K562 (cell line): ENCODE results near the gene DHRS7C. TPM values are rescaled to one million over a fixed set of nuclear protein-coding genes. Genes with fewer than 3 reads are reported as not detected.

Experiments
- ATAC-seq: fragments of 200-7000 bp; cut with Tn5 transposase; 3 replicates; pipeline ENCODE4 v1.9.1; 2020; ENCODE audit warnings: moderate library complexity
- BruUV-seq: library from RNA; stranded (reverse); fragments of 400-500 nt; replicated peaks from 2 replicates; lab custom pipeline; 2021; lab: Mats Ljungman, UMichigan
- CTCF ChIA-PET: fragments of 300-600 bp; formaldehyde crosslinking; extraction: SDS; loops from one replicate; lab custom pipeline; 2021; ENCODE audit warnings: low intra/inter-chr PET ratio; lab: Yijun Ruan, JAX
- POLR2A ChIA-PET: fragments of 300-600, 350-650 bp; sonication (Branson Sonifier 250); formaldehyde crosslinking; extraction: SDS; loops from one replicate; lab custom pipeline; 2021; ENCODE audit warnings: antibody characterized with exemption, inconsistent platforms; lab: Yijun Ruan, JAX
- DNase-seq, 4 experiments: peaks; one replicate each; pipeline versions ENCODE4 v3.0.0 to v3.0.0-alpha.2; 2011 to 2018; ENCODE audit warnings: low spot score in 3 of 4, mixed read lengths in 3 of 4; ENCODE audit errors: extremely low read depth in 1 of 4
- FAIRE-seq: peaks from 2 replicates; lab custom pipeline; 2011; peaks lifted over from hg19 to GRCh38; lab: Jason Lieb, UNC
- H2AFZ ChIP-seq: 2 replicates; pipeline ENCODE4 v1.6.0; 2011; ENCODE audit warnings: low read depth, low read length, control low read depth, inconsistent platforms
- H3K27ac ChIP-seq: fragments of 200-600 bp; 3 replicates; pipeline ENCODE4 v1.8.0; 2011; ENCODE audit warnings: low read depth, mild to moderate bottlenecking, control low read depth, inconsistent platforms, low read length, moderate library complexity, mixed read lengths; ENCODE audit errors: extremely low read depth
- H3K27me3 ChIP-seq, 2 experiments: fragments of 300-600 bp in 1 of 2; 2 replicates in 1 of 2; 3 replicates in 1 of 2; pipeline versions ENCODE4 v1.6.0 to v1.8.0; 2011; ENCODE audit warnings: inconsistent platforms in 2 of 2, low read length in 2 of 2, mild to moderate bottlenecking in 1 of 2, mixed read lengths in 1 of 2, moderate library complexity in 1 of 2; ENCODE audit not compliant: control insufficient read depth in 2 of 2, insufficient read depth in 2 of 2
- H3K36me3 ChIP-seq: fragments of 300-600 bp; 3 replicates; pipeline ENCODE4 v1.8.0; 2011; ENCODE audit warnings: mild to moderate bottlenecking, low read length, inconsistent platforms; ENCODE audit not compliant: control insufficient read depth, insufficient read depth
- H3K4me1 ChIP-seq, 2 experiments: fragments of 200-600 bp in 1 of 2; replicated peaks in 1 of 2; 2 replicates in 1 of 2; 3 replicates in 1 of 2; pipeline versions ENCODE4 v1.5.1 to v1.8.0; 2011; ENCODE audit warnings: inconsistent platforms in 2 of 2, low read length in 2 of 2, mild to moderate bottlenecking in 1 of 2, mixed read lengths in 1 of 2, moderate library complexity in 1 of 2; ENCODE audit not compliant: control insufficient read depth in 2 of 2, insufficient read depth in 2 of 2
- H3K4me2 ChIP-seq: 2 replicates; pipeline ENCODE4 v1.6.1; 2011; ENCODE audit warnings: low read length, control low read depth, inconsistent platforms, mixed read lengths; ENCODE audit not compliant: insufficient read depth
- H3K4me3 ChIP-seq: fragments of 200-600 bp; sonication (generic), shearing (Covaris generic); 2 replicates; pipeline ENCODE4 v1.5.1; 2016; ENCODE audit warnings: control low read depth, inconsistent platforms
- H3K79me2 ChIP-seq: fragments of 200-600 bp; 3 replicates; pipeline ENCODE4 v1.8.0; 2011; ENCODE audit warnings: low read length, inconsistent platforms; ENCODE audit not compliant: control insufficient read depth, insufficient read depth
- H3K9ac ChIP-seq, 2 experiments: 2 replicates each; pipeline versions ENCODE4 v1.6.0 to v1.6.1; 2011; ENCODE audit warnings: low read depth in 2 of 2, low read length in 2 of 2, control low read depth in 1 of 2, inconsistent platforms in 1 of 2, mild to moderate bottlenecking in 1 of 2, mixed read lengths in 1 of 2; ENCODE audit not compliant: insufficient read depth in 1 of 2
- H3K9me1 ChIP-seq: one replicate; pipeline ENCODE4 v1.6.0; 2011; ENCODE audit warnings: inconsistent platforms, mild to moderate bottlenecking, low read length, moderate library complexity; ENCODE audit not compliant: control insufficient read depth, insufficient read depth
- H3K9me3 ChIP-seq: replicated peaks from 2 replicates; pipeline ENCODE4 v1.5.1; 2011; ENCODE audit warnings: low read depth, low read length, inconsistent platforms; ENCODE audit not compliant: control insufficient read depth, insufficient read depth
- H4K20me1 ChIP-seq: replicated peaks from 2 replicates; pipeline ENCODE4 v1.6.1; 2011; ENCODE audit warnings: low read length, inconsistent platforms, mixed read lengths; ENCODE audit not compliant: control insufficient read depth, insufficient read depth
- DDX20 ChIP-seq: fragments of 450-650 bp; IDR thresholded peaks from 2 replicates; pipeline ENCODE4 v1.6.1; 2016; ENCODE audit warnings: missing genetic modification characterization, low read depth, mild to moderate bottlenecking, missing compliant biosample characterization, moderate library complexity
- ELK1 ChIP-seq: sonication (generic); formaldehyde crosslinking; IDR thresholded peaks from 2 replicates; pipeline ENCODE4 v1.8.1; 2022; ENCODE audit warnings: missing genetic modification reagents
- FOXK1 ChIP-seq: sonication (generic); formaldehyde crosslinking; IDR thresholded peaks from 2 replicates; pipeline ENCODE4 v1.8.0; 2022; ENCODE audit warnings: missing genetic modification reagents, mild to moderate bottlenecking, borderline replicate concordance
- HOMEZ ChIP-seq: fragments of 250-450 bp; sonication (Bioruptor Pico); IDR thresholded peaks from 2 replicates; pipeline ENCODE4 v1.4.0; 2020; ENCODE audit warnings: mild to moderate bottlenecking, moderate library complexity
- KDM2B ChIP-seq: fragments of 250-450 bp; sonication (Bioruptor Pico); IDR thresholded peaks from 2 replicates; pipeline ENCODE4 v1.8.0; 2021; ENCODE audit warnings: mild to moderate bottlenecking, moderate library complexity
- POLR2AphosphoS2 ChIP-seq: IDR thresholded peaks from 2 replicates; pipeline ENCODE4 v1.6.1; 2012; ENCODE audit warnings: low read length, improper control_type of control experiment
- STAT6 ChIP-seq: sonication (generic); formaldehyde crosslinking; IDR thresholded peaks from 2 replicates; pipeline ENCODE4 v1.8.1; 2023; ENCODE audit warnings: mild to moderate bottlenecking, missing genetic modification reagents
- ZBTB11 ChIP-seq, 3 experiments: fragments of 200-800 bp in 1 of 3; fragments of 250-450 bp in 1 of 3; fragments of 450-650 bp in 1 of 3; sonication (Bioruptor Pico) in 1 of 3; sonication (Bioruptor generic) in 1 of 3; formaldehyde crosslinking in 1 of 3; IDR thresholded peaks; 2 replicates each; pipeline versions ENCODE4 v1.6.1 to v1.8.0; 2016 to 2022; ENCODE audit warnings: mild to moderate bottlenecking in 2 of 3, missing genetic modification characterization in 2 of 3, missing compliant biosample characterization in 1 of 3, moderate library complexity in 1 of 3
- WGBS: fragments of 100-300 bp; shearing (Covaris generic); methylation state at CpG from one replicate; pipeline ENCODE4 v1.1.6; 2016; ENCODE audit warnings: low coverage, mixed read lengths; ENCODE audit not compliant: insufficient coverage; ENCODE audit errors: missing lambda C conversion rate; 5-methylcytosine and 5-hydroxymethylcytosine counted together
- in situ Hi-C: fragments of 300-500 bp; cut with MboI; formaldehyde crosslinking; loops from 4 replicates; pipeline ENCODE4 v1.15.0; 2018; ENCODE audit warnings: inconsistent platforms, mixed read lengths
- intact Hi-C: fragments of 100-400 bp; cut with micrococcal nuclease; formaldehyde crosslinking; loops from 2 replicates; pipeline ENCODE4 v1.14.2; 2022
- polyA plus RNA-seq, 8 experiments: library from polyadenylated mRNA; depleted of rRNA in 4 of 8; stranded (reverse) in 5 of 8; unstranded in 3 of 8; fragments of >200 nt; fragmentation: Nextera tagmentation in 2 of 8; fragmentation: Illumina TruSeq in 1 of 8; extraction: Ambion mirVana in 2 of 8; extraction: Trizol in 1 of 8; gene quantifications; 2 replicates each; pipeline versions ENCODE4 v1.2.1 to v1.2.3, GENCODE V29; 2011 to 2014; ENCODE audit warnings: inconsistent platforms in 1 of 8, missing spikeins in 1 of 8
- total RNA-seq, 7 experiments: library from RNA; depleted of rRNA in 6 of 7; stranded (reverse); fragments of >200 nt in 6 of 7; fragmentation: Illumina TruSeq in 2 of 7; extraction: Trizol in 2 of 7; gene quantifications; 2 replicates each; pipeline versions ENCODE4 v1.2.1 to v1.2.3, GENCODE V29; 2011 to 2021; ENCODE audit warnings: low replicate concordance in 1 of 7
- TF ChIP-seq, protein P1 (sequence below): sonication (generic); formaldehyde crosslinking; IDR thresholded peaks from 2 replicates; pipeline ENCODE4 v1.8.1; 2023; ENCODE audit warnings: mild to moderate bottlenecking, missing genetic modification reagents

DHRS7C gene
- total and polyA plus RNA-seq, 9 of the 15 experiments (the other 6 are each of a cell fraction or from before 2014, with no cell fraction given): not detected

GRCh38 chr17:9728005-9728404 is 63.4 kb downstream of the DHRS7C start:
- ChIA-PET POLR2A (no interaction called here), CTCF (no interaction called here)
- DNase-seq: no peak
- intact Hi-C loops (no loop called here), in situ Hi-C loops (no loop called here)
- no peaks in the 10 kb centered on the region for H3K9me1 ChIP-seq
- no peak overlapping the region for H3K27ac ChIP-seq
- H3K79me2 ChIP-seq: no peaks in the 10 kb centered on the region
- 0% methylated on average over 15 of the region's 18 CpGs for WGBS
- H3K4me3 ChIP-seq: no peak overlapping the region
- H3K36me3 ChIP-seq: no peaks in the 10 kb centered on the region
- no peaks in the 10 kb centered on the region for H3K9me3 ChIP-seq
- no TSS peak for BruUV-seq
- FAIRE-seq: no peak
- H2AFZ ChIP-seq: no peak overlapping the region
- H3K4me2 ChIP-seq: no peak overlapping the region
- peaks cover 0 to 5% of the 10 kb centered on the region in 2 experiments; a peak in 1 of 5 replicates for H3K27me3 ChIP-seq
- H3K4me1 ChIP-seq: no peaks in the 10 kb centered on the region
- ATAC-seq: no peak
- no peak overlapping the region for H3K9ac ChIP-seq
- H4K20me1 ChIP-seq: no peaks in the 10 kb centered on the region
- TF ChIP-seq, protein P1, sequence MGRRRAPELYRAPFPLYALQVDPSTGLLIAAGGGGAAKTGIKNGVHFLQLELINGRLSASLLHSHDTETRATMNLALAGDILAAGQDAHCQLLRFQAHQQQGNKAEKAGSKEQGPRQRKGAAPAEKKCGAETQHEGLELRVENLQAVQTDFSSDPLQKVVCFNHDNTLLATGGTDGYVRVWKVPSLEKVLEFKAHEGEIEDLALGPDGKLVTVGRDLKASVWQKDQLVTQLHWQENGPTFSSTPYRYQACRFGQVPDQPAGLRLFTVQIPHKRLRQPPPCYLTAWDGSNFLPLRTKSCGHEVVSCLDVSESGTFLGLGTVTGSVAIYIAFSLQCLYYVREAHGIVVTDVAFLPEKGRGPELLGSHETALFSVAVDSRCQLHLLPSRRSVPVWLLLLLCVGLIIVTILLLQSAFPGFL (CRISPR knock-in tag): no peak
- TF ChIP-seq KDM2B: no peak
- TF ChIP-seq FOXK1 (CRISPR knock-in tag): no peak
- TF ChIP-seq HOMEZ (CRISPR knock-in tag): no peak
- no peak for TF ChIP-seq STAT6
- no peak for TF ChIP-seq ELK1 (CRISPR knock-in tag)
- TF ChIP-seq POLR2AphosphoS2: no peak
- TF ChIP-seq ZBTB11 (CRISPR knock-in tag; IDR thresholded peaks at IDR 0.05): no peak
- no peak for TF ChIP-seq DDX20 (tag)
